Measurements from ENCODE around the gene TEPSIN.

Gene TEPSIN

DNA sequence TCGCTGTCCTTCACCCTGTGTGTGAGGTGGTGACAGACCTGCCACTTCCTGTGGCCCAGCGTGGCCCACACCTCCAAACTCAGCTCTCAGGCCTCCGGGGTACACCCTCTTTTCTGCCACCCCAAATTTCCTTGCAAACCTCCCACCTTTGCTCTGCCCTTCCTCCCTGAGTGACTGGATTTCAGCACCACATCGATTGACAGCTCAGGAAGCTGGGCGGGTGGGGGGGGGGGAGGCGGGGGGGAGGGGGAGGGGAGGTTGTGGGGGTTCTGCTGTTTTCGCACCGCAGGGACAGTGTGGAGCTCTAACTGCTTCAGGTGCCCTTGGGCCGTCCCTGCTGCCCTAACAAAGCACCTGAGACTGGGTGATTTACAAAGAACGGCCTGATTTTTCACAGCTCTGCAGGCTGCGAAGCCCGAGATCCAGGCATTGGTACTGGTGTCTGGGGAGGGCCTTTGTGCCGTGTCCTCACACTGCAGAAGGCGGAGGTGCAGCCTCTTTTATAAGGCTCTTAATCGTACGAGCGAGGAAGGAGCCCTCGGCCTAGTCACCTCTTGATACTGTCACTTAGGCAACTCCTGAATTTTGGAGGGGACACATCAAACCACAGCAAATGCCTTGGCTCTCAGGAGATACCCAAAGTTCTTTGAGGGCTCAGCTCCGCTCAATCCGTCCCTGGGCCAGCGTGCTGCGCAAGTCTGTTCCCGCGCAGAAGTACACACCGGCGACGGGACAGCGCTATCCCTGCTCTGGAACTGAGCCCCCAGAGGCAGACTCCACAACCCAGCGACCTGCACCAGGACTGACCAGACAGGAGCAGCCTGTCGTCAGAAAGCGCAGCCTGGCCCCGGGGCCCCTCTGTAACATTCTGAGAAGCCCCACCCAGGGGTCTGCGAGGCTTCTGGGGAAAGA lies 3.8 kb upstream of the TEPSIN start:
- no peak for DNase-seq (ENCODE audit: low spot score)
- TF ChIP-seq, protein P1, sequence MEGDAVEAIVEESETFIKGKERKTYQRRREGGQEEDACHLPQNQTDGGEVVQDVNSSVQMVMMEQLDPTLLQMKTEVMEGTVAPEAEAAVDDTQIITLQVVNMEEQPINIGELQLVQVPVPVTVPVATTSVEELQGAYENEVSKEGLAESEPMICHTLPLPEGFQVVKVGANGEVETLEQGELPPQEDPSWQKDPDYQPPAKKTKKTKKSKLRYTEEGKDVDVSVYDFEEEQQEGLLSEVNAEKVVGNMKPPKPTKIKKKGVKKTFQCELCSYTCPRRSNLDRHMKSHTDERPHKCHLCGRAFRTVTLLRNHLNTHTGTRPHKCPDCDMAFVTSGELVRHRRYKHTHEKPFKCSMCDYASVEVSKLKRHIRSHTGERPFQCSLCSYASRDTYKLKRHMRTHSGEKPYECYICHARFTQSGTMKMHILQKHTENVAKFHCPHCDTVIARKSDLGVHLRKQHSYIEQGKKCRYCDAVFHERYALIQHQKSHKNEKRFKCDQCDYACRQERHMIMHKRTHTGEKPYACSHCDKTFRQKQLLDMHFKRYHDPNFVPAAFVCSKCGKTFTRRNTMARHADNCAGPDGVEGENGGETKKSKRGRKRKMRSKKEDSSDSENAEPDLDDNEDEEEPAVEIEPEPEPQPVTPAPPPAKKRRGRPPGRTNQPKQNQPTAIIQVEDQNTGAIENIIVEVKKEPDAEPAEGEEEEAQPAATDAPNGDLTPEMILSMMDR (IDR thresholded peaks at IDR 0.05; ENCODE audit: borderline replicate concordance, control extremely low read depth, extremely low read depth, insufficient read depth, missing control alignments): no peak
- in situ Hi-C loops (cut with MboI; ENCODE audit: low sequenced_read_pairs, unreplicated experiment): no loop called here

DNA sequence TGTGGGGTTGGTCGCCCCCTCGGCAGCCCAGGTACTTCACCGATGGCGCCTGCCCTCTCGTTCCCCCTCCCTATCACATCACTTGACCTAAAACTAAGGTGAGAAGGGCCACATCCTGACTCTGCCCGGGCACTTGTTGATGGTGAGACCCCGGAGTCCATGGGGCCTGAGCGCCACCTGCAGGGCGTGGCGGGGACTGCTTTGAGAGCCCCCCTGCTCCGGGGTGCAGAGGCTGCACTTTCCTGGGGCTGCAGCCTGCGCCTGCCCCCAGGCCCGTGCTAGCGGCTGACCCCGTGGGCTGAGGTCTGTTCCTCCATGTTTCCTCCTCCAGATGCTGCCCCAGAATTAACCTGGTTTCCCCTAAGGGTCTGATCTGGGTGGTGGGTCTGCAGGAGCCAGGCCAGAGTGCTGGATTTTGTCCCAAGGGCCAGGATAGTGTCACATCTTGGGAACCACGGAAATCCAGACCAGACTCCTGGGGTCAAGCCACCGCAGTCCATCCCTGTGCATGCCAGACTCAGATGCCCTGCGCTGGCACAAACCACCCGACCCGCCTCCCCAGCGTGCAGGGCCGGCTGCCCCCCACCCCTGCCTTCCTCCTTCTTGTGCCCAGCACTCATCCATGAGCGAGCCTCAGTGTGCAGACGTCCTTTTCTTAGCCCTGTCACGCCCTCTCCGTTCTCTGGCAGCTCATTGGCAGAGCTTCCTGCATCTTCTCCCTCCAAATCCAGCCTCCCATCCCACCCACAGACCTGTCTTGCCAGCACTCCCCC lies 3.0 kb upstream of the TEPSIN start:
- in situ Hi-C loops (cut with MboI; ENCODE audit: low sequenced_read_pairs, unreplicated experiment): no loop called here
- peak; percentile 85 for DNase-seq (ENCODE audit: low spot score)
- TF ChIP-seq, protein P1 (IDR thresholded peaks at IDR 0.05; ENCODE audit: borderline replicate concordance, control extremely low read depth, extremely low read depth, insufficient read depth, missing control alignments): peak; percentile 95

DNA sequence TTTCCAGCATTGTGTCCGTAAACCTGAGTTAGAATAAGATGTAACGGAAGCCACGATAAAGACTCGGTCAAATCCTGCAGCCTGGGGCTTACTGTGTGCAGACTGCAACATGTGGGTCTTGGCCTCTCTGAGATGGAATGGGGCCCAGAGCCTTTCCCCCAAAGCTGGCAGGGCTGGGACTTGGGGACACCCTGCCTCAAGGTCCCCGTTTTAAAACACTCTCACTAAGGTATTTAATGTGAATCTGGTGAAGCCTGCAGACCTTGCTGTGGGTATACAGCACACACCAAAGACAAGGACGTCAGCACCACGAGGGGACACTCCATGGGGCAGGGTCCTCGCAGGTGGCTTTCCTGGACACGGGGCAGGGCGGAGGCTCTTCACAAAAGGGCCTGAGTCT lies 2.3 kb upstream of the TEPSIN start:
- TF ChIP-seq, protein P1 (IDR thresholded peaks at IDR 0.05; ENCODE audit: borderline replicate concordance, control extremely low read depth, extremely low read depth, insufficient read depth, missing control alignments): no peak
- in situ Hi-C loops (cut with MboI; ENCODE audit: low sequenced_read_pairs, unreplicated experiment): no loop called here
- no peak for DNase-seq (ENCODE audit: low spot score)

DNA sequence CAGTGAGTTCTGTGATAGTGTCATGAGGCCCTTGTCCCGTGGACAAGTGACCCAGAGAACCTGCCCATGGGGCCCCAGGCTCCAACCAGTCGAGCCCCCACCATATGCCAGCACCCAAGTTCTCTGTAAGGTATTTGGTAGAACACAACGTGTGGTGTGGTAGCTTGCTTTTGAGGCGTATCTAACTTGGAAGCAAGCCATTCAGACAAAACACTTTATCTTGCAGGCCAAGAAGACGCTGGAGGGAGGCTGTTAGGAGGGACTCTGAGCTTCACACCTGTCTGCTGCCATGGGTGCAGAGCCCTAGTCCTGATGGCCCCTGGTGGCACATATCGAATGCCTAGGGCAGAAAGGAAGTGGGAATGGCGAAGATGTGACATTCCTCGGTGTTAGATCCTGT lies 1.9 kb upstream of the TEPSIN start:
- TF ChIP-seq, protein P1 (IDR thresholded peaks at IDR 0.05; ENCODE audit: borderline replicate concordance, control extremely low read depth, extremely low read depth, insufficient read depth, missing control alignments): no peak
- in situ Hi-C loops (cut with MboI; ENCODE audit: low sequenced_read_pairs, unreplicated experiment): no loop called here
- DNase-seq (ENCODE audit: low spot score): no peak

DNA sequence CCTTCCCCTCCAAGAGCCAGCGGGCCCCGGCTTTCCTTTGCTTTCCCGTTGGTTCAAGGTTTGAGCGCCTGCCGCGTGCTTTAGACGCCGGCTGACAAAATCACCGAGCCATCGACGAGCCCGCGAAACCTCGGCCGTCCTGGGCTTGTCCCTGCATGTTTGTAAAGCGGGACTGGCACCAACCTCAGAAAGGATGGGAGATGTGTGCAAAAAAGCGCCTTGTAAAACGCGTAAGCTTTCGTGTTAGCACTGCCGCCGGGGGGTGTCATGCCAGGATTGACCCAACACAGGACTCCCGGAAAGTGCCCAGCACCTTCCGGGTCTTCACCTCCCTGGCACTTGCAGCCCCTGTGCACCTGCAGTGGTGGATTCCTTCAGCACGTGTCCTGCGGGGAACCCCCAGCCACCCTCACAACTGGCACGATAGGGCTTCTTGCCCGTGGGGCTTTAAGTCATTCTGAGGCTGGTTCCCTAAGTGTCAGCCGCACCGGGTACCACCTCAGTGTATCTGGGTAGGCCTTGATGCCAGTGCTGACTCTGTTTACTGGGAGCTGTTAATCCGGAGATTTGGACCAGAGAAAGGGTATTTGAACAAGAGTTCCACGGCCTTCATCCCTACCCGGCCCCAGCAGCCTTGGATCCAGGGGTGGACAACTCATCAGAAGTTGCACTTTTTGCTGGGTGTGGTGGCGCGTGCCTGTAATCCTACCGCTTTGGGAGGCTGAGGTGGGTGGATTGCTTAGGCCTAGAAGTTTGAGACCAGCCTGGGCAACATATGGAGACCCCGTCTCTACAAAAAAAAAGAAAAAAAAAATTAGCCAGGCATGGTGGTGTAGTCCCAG lies 1.1 kb upstream of the TEPSIN start:
- DNase-seq (ENCODE audit: low spot score): peak; percentile 64
- TF ChIP-seq, protein P1 (IDR thresholded peaks at IDR 0.05; ENCODE audit: borderline replicate concordance, control extremely low read depth, extremely low read depth, insufficient read depth, missing control alignments): no peak
- in situ Hi-C loops (cut with MboI; ENCODE audit: low sequenced_read_pairs, unreplicated experiment): no loop called here

DNA sequence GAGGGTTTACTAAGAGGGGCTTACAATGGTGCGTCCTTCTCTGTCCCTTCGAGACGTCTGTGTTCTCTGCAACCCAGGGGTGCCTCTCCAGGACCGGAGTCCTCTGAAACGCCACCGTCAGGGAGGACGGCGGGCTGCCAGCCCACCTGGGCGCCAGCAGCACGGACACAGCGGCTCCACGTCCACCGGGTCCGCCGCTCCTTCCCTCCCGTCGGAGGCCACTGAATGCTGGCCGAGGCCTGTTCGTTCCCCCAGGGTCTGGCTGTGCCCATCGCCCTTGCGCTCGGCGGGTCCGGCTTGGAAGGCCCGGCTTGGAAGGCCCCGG lies 403 bp downstream of the TEPSIN start:
- in situ Hi-C loops (cut with MboI; ENCODE audit: low sequenced_read_pairs, unreplicated experiment): no loop called here
- TF ChIP-seq, protein P1 (IDR thresholded peaks at IDR 0.05; ENCODE audit: borderline replicate concordance, control extremely low read depth, extremely low read depth, insufficient read depth, missing control alignments): no peak
- no peak for DNase-seq (ENCODE audit: low spot score)
